Type B pancreatic cell (in vitro differentiated cells): ENCODE data around the gene ZFP64. TPM values are rescaled to one million over a fixed set of nuclear protein-coding genes. Genes with fewer than 3 reads are reported as not detected.

Source experiments
- DNase-seq: peaks from one replicate; pipeline ENCODE4 v3.0.0; 2021; ENCODE audit warnings: mixed read lengths; ENCODE audit not compliant: unreplicated experiment; ENCODE audit errors: extremely low spot score
- H3K27ac Mint-ChIP-seq: 2 replicates; pipeline ENCODE4 v1.8.0; 2021; ENCODE audit warnings: mild to moderate bottlenecking, mixed read lengths
- H3K27me3 Mint-ChIP-seq: 2 replicates; pipeline ENCODE4 v1.8.0; 2021; ENCODE audit warnings: mixed read lengths
- H3K36me3 Mint-ChIP-seq: 2 replicates; pipeline ENCODE4 v1.8.0; 2021; ENCODE audit warnings: mixed read lengths
- H3K4me1 Mint-ChIP-seq: one replicate; pipeline ENCODE4 v1.8.0; 2021; ENCODE audit warnings: mixed read lengths; ENCODE audit not compliant: unreplicated experiment
- H3K4me3 Mint-ChIP-seq: 2 replicates; pipeline ENCODE4 v1.8.0; 2021; ENCODE audit warnings: mild to moderate bottlenecking, mixed read lengths
- H3K9me3 Mint-ChIP-seq: 2 replicates; pipeline ENCODE4 v1.8.0; 2021; ENCODE audit warnings: mixed read lengths
- total RNA-seq: library from RNA; stranded (reverse); gene quantifications from 2 replicates; pipeline ENCODE4 v1.2.1, GENCODE V29; 2021; ENCODE audit warnings: low replicate concordance
- TF ChIP-seq, protein P1 (sequence below): fragments of 200-600 bp; sonication (generic); conservative IDR thresholded peaks from 2 replicates; pipeline ENCODE4 v1.5.0; 2021; ENCODE audit warnings: antibody characterized with exemption, mild to moderate bottlenecking

The ZFP64 gene
- total RNA-seq, 1 donor from 2014 or later: 24.1 TPM

DNA sequence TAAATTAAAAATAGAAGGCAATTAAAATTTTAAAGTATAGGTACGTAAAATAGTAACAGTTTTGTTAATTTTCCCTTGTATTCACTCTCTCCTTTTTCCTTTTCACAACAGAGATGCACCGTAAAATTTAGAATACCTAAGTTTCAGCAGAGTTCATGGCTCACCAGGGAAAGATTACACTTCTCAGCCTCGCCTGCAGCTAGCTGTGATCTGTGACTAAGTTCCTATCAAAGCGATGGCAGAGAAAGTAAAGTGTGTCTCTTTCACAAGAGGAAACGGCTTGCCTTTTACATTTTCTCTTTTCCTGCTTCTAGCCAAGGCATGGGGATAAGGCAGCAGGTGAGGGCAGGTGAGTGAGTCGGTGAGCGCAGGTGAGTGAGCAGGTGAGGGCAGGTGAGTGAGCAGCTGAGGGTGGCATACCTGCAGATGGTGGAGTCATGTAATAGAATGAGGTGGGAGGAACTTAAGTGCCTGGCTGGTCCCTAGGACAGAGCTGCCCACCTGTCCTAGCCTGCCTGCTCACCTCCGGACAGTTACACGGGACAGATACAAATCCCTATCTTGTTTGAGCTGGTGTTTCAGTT, 30.9 kb downstream of the ZFP64 start:
- no peak overlapping the region for H3K4me3 Mint-ChIP-seq
- peaks cover 66% of the 10 kb centered on the region for H3K36me3 Mint-ChIP-seq
- peaks cover 6% of the 10 kb centered on the region for H3K9me3 Mint-ChIP-seq
- no peaks in the 10 kb centered on the region for H3K27me3 Mint-ChIP-seq
- no peak for DNase-seq
- H3K27ac Mint-ChIP-seq: no peak overlapping the region
- no peaks in the 10 kb centered on the region for H3K4me1 Mint-ChIP-seq
- TF ChIP-seq, protein P1, sequence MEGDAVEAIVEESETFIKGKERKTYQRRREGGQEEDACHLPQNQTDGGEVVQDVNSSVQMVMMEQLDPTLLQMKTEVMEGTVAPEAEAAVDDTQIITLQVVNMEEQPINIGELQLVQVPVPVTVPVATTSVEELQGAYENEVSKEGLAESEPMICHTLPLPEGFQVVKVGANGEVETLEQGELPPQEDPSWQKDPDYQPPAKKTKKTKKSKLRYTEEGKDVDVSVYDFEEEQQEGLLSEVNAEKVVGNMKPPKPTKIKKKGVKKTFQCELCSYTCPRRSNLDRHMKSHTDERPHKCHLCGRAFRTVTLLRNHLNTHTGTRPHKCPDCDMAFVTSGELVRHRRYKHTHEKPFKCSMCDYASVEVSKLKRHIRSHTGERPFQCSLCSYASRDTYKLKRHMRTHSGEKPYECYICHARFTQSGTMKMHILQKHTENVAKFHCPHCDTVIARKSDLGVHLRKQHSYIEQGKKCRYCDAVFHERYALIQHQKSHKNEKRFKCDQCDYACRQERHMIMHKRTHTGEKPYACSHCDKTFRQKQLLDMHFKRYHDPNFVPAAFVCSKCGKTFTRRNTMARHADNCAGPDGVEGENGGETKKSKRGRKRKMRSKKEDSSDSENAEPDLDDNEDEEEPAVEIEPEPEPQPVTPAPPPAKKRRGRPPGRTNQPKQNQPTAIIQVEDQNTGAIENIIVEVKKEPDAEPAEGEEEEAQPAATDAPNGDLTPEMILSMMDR: no peak

DNA sequence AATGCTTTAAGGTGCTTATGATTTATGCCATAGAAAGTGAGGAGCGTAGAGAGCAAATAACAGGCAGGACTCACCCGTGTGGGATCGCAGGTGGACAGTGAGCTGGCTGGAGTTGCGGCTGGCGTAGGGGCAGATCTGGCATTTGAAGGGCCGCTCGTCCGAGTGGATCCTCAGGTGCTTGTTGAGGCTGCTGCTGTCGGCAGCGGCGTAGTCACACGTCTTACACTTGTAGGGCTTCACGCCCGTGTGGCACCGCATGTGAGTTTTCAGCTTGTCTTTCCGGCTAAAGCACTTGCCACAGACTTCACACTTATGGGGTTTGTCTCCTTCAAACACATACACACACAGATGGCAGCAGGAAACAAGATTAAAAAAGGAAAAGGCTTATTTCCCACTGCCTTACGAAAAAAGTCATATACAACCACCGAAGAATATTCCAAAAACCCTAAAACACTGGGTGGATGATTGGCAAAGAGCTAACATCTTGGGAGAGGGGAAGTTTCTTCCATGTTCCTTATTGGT, 31.5 kb downstream of the ZFP64 start:
- TF ChIP-seq, protein P1: no peak
- Mint-ChIP-seq H3K36me3 (peaks cover 63% of the 10 kb centered on the region), H3K4me3 (no peak overlapping the region), H3K27ac (no peak overlapping the region), H3K9me3 (peaks cover 4% of the 10 kb centered on the region), H3K27me3 (no peaks in the 10 kb centered on the region), H3K4me1 (no peaks in the 10 kb centered on the region)
- no peak for DNase-seq

DNA sequence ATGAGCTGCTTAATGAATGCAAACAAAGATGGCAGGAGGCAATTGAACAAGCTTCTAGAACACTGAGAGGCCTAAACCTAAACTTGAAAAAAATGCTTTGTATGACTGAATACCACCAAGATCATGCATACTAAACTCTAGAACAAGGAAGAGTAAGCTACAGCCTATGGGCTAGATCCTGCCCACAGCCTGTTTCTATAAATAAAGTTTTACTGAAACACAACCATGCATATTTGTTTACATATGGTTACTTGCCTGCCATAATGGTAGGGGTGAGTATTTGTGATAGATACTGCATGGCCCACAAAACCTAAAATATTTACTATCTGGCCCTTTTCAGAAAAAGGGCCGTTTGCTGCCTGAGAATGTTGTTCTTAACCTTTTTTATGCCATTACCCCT, 37.0 kb downstream of the ZFP64 start:
- TF ChIP-seq, protein P1: no peak
- no peaks in the 10 kb centered on the region for H3K27me3 Mint-ChIP-seq
- DNase-seq: no peak

DNA sequence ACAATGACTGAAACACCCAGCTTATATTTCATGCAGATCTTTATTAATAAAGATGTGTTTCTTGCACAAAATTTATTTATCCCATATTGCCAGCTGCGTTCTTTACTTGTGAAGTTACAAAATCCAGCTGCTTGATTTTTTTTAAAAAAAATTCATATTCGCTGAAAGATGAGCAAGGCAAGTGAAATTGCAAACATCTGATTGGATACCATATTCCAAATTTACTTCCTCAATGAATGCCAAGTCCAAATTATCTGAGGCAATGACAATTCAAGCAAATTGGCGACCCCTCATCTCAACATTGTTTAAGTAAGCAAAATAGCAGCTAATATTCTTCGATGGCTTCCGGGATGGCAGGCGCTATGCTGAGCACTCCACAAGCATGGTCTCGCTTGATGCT, 37.7 kb downstream of the ZFP64 start:
- Mint-ChIP-seq H3K4me1 (peaks cover 4% of the 10 kb centered on the region), H3K4me3 (no peak overlapping the region), H3K36me3 (peaks cover 36% of the 10 kb centered on the region), H3K27me3 (no peaks in the 10 kb centered on the region), H3K27ac (no peak overlapping the region), H3K9me3 (peaks cover 3% of the 10 kb centered on the region)
- TF ChIP-seq, protein P1: no peak
- no peak for DNase-seq

More for the DNA sequence above, 37.0 kb downstream of the ZFP64 start:
- Mint-ChIP-seq H3K27ac (no peak overlapping the region), H3K4me3 (no peak overlapping the region), H3K36me3 (peaks cover 43% of the 10 kb centered on the region), H3K4me1 (peaks cover 4% of the 10 kb centered on the region), H3K9me3 (peaks cover 4% of the 10 kb centered on the region)

- no peaks in the 10 kb centered on the region for H3K9me3 Mint-ChIP-seq
- H3K27ac Mint-ChIP-seq: no peak overlapping the region
- no peaks in the 10 kb centered on the region for H3K27me3 Mint-ChIP-seq
- TF ChIP-seq, protein P1: no peak
- H3K36me3 Mint-ChIP-seq: peaks cover 27% of the 10 kb centered on the region
- DNase-seq: no peak
- no peak overlapping the region for H3K4me3 Mint-ChIP-seq
- peaks cover 4% of the 10 kb centered on the region for H3K4me1 Mint-ChIP-seq
Measured at GRCh38 chr20:52152921-52153320, 38.7 kb downstream of the ZFP64 start.
